ENCODE measurements around the gene USP6NL.
"Not testable (repeated sequence)": the region's sequence is repeated elsewhere in the genome, so short reads cannot be mapped to it uniquely, and the experiment has no call there.

Gene USP6NL

DNA sequence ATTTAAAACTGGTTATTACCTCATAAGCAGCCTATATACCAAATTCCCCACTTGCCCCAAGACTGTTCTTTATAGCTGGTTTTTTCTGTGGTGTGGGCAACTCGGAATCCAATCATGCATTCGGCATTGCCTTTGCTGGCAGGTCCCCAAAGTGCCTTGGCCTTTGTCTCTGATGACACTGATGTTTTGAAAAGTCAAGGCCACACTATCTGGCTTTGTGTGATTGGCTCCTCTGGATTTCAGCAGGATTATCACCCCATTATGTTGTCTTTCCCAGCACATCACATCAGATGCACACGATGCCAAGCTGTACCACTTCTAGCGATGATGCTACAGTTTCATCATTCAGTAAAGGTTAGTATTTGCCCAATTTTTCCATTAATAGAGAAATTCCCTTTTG lies 97.7 kb downstream of the USP6NL start:
- Mint-ChIP-seq H3K4me3 (no peak overlapping the region), H3K27me3 (ENCODE audit: low read depth) (peaks cover 30% of the 10 kb centered on the region), H3K36me3 (ENCODE audit: low read depth) (no peaks in the 10 kb centered on the region), H3K4me1 (ENCODE audit: low read depth) (peaks cover 18% of the 10 kb centered on the region), H3K27ac (no peak overlapping the region), H3K9me3 (no peaks in the 10 kb centered on the region)

DNA sequence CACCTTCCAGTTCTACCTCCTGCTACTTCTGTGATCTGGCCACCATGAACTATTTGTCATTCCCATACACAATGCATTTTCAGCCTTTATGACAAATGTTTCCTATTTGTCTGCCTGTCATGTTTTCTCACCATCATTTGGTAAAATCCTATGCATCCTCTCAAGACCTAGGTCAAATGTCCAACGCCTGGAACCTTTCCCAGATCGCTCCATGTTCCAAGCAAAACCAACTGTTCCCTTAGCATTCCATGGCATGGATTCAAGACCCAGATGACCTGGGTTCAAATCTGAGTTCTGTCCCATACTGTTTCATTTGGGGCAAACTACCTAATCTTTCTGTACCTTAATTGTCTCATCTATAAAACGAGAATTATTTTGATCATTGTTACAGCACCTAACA lies 98.9 kb downstream of the USP6NL start:
- Mint-ChIP-seq H3K27me3 (ENCODE audit: low read depth) (peaks cover 30% of the 10 kb centered on the region), H3K36me3 (ENCODE audit: low read depth) (no peaks in the 10 kb centered on the region), H3K9me3 (no peaks in the 10 kb centered on the region), H3K4me3 (no peak overlapping the region), H3K4me1 (ENCODE audit: low read depth) (peaks cover 18% of the 10 kb centered on the region), H3K27ac (no peak overlapping the region)

DNA sequence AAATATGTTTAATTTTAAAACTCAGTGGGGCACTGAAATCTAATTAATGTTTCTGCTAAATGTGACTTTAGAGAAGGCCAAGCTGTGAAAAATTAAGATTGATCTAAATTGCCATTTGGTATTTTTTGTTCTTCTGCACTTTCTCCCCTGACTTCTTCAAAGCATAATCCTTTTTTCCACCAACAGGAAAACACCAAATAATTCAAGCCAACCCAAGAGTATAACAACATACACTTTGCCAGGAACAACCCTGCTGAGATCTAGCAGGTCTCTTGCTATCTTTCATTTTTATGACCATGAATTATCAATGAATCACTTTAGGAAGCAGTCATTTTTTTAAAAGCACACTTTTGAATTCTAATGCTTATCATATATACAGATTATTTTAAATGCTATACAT lies 100.1 kb downstream of the USP6NL start:
- Mint-ChIP-seq H3K27me3 (ENCODE audit: low read depth) (peaks cover 30% of the 10 kb centered on the region), H3K27ac (no peak overlapping the region), H3K4me3 (no peak overlapping the region), H3K36me3 (ENCODE audit: low read depth) (no peaks in the 10 kb centered on the region), H3K9me3 (no peaks in the 10 kb centered on the region), H3K4me1 (ENCODE audit: low read depth) (peaks cover 7% of the 10 kb centered on the region)

DNA sequence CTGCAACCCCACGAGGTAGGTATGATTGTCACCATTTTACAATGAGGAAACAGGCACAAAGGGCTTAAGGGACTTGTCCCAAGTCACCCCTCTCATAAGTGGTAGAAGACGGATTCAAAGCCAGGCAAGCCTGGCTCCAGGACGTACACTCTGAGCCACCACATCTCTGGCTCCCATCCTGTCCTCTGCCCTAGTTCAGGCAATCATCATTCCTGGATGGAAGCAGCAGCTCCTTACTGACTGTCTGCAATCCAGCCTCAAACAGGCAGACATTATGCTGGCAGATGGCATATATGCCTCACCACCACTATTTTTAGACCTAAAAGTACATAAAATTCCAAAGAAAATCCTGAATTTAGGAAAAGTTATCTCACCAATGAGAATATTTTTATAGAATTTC lies 100.7 kb downstream of the USP6NL start:
- no peak overlapping the region for H3K4me3 Mint-ChIP-seq
- no peaks in the 10 kb centered on the region for H3K36me3 Mint-ChIP-seq (ENCODE audit: low read depth)
- peaks cover 5% of the 10 kb centered on the region for H3K4me1 Mint-ChIP-seq (ENCODE audit: low read depth)
- peaks cover 30% of the 10 kb centered on the region for H3K27me3 Mint-ChIP-seq (ENCODE audit: low read depth)
- H3K9me3 Mint-ChIP-seq = no peaks in the 10 kb centered on the region
- no peak overlapping the region for H3K27ac Mint-ChIP-seq

DNA sequence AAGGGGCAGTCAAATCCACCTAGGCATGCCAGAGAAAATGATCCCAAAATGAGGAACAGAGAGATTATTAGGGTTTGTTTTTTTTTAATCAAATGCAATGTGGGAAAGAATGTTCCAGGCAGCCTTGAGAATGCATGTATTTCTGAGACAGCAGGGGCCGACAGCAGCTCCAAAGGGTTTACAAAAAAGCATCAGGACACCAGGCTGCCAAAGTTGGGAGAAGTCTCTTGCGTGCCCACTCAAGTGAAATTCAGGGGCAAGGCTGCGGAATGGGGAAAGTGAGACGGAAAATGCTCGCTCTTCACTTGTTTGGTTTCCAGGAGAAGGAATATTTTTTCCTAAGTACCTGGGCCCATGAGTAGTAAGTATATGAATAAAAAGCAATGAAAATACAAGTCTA lies 101.2 kb downstream of the USP6NL start:
- Mint-ChIP-seq H3K36me3 (ENCODE audit: low read depth) (no peaks in the 10 kb centered on the region), H3K27me3 (ENCODE audit: low read depth) (peaks cover 27% of the 10 kb centered on the region), H3K4me1 (ENCODE audit: low read depth) (peaks cover 2% of the 10 kb centered on the region), H3K4me3 (no peak overlapping the region), H3K27ac (no peak overlapping the region), H3K9me3 (no peaks in the 10 kb centered on the region)

DNA sequence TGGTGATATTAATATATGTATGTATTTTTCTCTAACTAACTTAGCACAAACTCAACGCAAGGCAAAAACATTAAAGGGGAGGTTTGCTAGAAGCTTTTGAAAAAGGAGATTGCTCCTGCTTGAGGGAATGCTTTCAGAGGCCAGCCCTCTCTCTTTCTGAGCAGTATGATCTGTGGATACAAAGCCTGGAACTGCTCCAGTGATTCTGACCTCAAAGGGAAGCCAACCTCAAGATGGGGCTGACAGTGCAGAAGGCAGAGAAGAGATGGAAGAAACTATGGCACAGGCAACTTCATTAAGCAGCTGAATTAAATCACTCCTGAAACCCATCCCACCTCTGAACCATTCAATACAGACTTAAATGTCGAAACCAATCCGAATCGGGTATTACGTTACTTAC lies 102.4 kb downstream of the USP6NL start:
- Mint-ChIP-seq H3K27me3 (ENCODE audit: low read depth) (peaks cover 21% of the 10 kb centered on the region), H3K9me3 (no peaks in the 10 kb centered on the region), H3K27ac (no peak overlapping the region), H3K4me1 (ENCODE audit: low read depth) (peaks cover 2% of the 10 kb centered on the region), H3K4me3 (no peak overlapping the region), H3K36me3 (ENCODE audit: low read depth) (no peaks in the 10 kb centered on the region)

DNA sequence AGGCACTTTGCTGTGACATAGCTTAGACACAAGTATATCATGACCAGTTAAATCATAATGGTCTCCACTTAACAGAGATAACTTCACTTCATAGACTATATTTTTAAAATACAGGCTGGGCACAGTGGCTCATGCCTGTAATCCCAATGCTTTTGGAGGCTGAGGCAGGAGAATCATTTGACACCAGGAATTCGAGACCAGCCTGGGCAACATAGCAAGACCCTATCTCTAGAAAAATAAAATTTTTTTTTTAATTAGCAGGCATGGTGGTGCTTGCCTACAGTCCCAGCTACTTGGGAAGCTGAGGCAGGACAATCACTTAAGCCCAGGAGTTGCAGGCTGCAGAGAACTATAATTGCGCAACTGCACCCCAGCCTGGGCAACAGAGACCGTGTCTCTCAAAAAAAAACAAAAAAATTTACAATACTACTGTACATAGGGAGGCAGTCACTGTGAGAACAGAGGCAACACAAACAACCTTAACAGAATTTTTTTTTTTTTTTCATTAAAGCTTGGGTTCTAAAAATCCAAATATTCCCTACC lies 105.1 kb downstream of the USP6NL start:
- Mint-ChIP-seq H3K27ac (no peak overlapping the region), H3K9me3 (no peaks in the 10 kb centered on the region), H3K36me3 (ENCODE audit: low read depth) (no peaks in the 10 kb centered on the region), H3K4me3 (no peak overlapping the region), H3K27me3 (ENCODE audit: low read depth) (peaks cover 7% of the 10 kb centered on the region), H3K4me1 (ENCODE audit: low read depth) (peaks cover 2% of the 10 kb centered on the region)

DNA sequence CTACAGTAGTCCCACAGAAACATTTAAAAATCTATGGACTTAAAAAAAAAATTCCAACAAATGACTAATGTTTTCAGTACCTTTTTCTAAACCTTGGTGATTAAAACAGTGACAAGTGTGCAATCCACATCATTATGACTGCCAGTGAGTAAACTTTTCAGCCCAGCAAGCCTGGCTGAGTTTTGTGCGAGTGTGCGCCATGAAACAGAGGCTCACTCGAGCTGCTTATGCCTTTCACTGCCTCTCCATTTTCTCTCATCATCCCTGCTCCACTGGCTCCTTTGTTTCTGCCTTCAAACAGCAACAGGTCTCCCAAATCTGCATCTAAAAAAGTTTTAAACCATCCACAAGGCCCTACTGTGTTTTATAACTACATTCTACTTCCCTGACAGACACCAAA lies 105.8 kb downstream of the USP6NL start:
- no peak overlapping the region for H3K27ac Mint-ChIP-seq
- no peak overlapping the region for H3K4me3 Mint-ChIP-seq
- peaks cover 2% of the 10 kb centered on the region for H3K4me1 Mint-ChIP-seq (ENCODE audit: low read depth)
- peaks cover 5% of the 10 kb centered on the region for H3K27me3 Mint-ChIP-seq (ENCODE audit: low read depth)
- no peaks in the 10 kb centered on the region for H3K9me3 Mint-ChIP-seq
- H3K36me3 Mint-ChIP-seq (ENCODE audit: low read depth) = no peaks in the 10 kb centered on the region

DNA sequence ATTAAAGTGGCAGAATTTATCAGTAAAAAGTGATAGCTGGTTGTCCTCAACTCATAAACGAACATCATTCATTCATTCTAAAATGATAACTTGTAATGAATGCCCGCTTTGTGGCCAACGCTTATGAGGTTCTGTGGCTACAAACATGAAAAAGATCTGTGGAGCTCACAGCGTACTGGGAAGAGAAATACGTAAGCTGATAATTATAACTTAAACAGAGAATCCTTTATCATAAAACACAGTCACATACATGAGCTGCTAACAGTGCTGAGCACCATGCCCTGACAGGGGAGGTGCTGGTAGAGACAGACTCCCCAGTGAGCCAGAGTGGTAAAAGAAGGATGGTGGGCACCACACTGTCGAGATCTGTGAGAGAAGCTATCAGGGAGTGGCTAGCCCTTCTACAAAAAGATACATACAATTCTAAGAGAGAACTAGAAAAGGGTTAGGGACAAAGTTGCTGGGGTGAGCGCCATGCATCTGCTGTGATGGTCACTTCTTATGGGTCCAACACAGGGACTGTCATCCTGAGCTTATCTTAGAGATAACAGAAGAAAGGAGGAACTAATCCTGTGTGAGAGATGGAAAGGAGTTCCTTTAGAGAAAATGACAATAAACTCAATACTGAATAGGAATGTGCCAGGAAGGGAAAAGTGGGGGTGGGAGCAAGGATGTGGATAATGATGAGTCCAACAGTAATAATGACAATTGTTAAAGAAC lies 106.7 kb downstream of the USP6NL start:
- no peaks in the 10 kb centered on the region for H3K36me3 Mint-ChIP-seq (ENCODE audit: low read depth)
- H3K27ac Mint-ChIP-seq = no peak overlapping the region
- H3K4me1 Mint-ChIP-seq (ENCODE audit: low read depth) = peaks cover 2% of the 10 kb centered on the region
- H3K4me3 Mint-ChIP-seq = no peak overlapping the region
- peaks cover 5% of the 10 kb centered on the region for H3K27me3 Mint-ChIP-seq (ENCODE audit: low read depth)
- H3K9me3 Mint-ChIP-seq = no peaks in the 10 kb centered on the region

DNA sequence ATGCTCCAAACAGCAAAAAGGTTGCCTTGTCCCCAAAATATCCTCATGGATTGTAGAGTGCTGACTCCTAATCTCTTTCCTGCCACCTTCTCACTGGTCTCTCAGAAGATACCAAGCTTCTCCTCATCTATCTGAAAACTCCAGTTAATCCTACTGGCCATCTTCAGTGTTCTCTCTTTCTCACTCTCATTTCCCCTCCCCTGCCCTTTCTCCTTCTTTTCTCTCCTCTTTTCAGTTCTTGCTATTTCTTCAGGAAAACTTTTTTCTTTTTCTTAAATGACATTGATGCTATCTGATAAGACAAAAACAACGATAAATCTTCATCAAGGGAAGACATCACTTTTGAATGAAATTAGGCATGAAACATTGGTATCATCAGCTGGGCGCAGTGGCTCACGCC lies 109.8 kb downstream of the USP6NL start:
- Mint-ChIP-seq H3K27me3 (ENCODE audit: low read depth) (peaks cover 5% of the 10 kb centered on the region), H3K4me3 (no peak overlapping the region), H3K27ac (no peak overlapping the region), H3K4me1 (ENCODE audit: low read depth) (peaks cover 2% of the 10 kb centered on the region), H3K36me3 (ENCODE audit: low read depth) (no peaks in the 10 kb centered on the region), H3K9me3 (no peaks in the 10 kb centered on the region)

DNA sequence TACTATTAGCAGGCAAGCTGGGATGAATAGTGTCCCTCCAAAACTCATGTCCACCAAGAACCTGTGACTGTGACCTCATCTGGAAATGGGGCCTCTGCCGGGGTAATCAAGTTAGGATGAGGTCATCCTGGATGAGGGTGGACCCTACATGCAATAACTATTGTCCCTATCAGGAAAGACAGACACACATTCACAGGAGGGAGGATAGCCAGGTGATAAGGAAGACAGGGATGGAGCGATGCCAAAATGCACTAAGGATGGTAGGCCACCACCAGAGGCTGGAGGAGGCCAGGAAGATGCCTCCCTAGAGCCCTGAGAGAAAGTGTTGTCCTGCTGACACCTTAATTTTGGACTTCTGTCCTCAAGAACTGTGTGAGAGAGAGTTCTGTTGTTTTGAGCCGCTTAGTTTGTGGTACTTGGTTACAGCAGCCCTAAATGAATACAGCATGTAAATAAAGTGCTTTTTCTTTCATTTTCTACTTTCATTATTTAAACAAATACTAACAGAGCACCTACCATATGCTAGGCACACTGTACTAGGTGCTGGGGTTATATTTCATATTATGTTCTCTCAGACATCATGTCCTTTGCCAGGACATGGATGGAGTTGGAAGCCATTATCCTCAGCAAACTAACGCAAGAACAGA lies 111.9 kb downstream of the USP6NL start:
- H3K36me3 Mint-ChIP-seq (ENCODE audit: low read depth) = no peaks in the 10 kb centered on the region
- no peak overlapping the region for H3K27ac Mint-ChIP-seq
- H3K4me1 Mint-ChIP-seq (ENCODE audit: low read depth) = no peaks in the 10 kb centered on the region
- no peak overlapping the region for H3K4me3 Mint-ChIP-seq
- H3K9me3 Mint-ChIP-seq = no peaks in the 10 kb centered on the region
- peaks cover 4% of the 10 kb centered on the region for H3K27me3 Mint-ChIP-seq (ENCODE audit: low read depth)

DNA sequence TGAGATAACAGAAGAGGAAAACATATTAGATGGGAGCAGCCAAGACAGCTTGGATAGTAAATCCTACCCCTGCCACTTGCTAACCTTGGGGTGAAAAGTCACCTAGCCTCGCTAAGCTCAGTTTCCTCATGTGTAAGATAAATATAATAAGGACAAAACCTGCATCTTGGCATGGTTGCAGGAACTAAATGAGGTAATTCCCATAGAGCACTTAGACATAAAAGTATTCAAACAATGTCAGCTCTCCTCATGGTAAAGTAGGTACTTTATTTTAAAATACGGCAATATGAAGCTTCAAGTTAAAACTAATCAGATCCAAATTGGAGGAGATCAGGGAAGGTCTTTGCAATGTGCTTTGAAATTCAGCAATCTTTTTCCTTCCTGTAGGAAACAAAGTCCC lies 113.1 kb downstream of the USP6NL start:
- no peaks in the 10 kb centered on the region for H3K27me3 Mint-ChIP-seq (ENCODE audit: low read depth)
- H3K36me3 Mint-ChIP-seq (ENCODE audit: low read depth) = no peaks in the 10 kb centered on the region
- no peak overlapping the region for H3K27ac Mint-ChIP-seq
- H3K4me1 Mint-ChIP-seq (ENCODE audit: low read depth) = no peaks in the 10 kb centered on the region
- H3K9me3 Mint-ChIP-seq = no peaks in the 10 kb centered on the region
- no peak overlapping the region for H3K4me3 Mint-ChIP-seq

DNA sequence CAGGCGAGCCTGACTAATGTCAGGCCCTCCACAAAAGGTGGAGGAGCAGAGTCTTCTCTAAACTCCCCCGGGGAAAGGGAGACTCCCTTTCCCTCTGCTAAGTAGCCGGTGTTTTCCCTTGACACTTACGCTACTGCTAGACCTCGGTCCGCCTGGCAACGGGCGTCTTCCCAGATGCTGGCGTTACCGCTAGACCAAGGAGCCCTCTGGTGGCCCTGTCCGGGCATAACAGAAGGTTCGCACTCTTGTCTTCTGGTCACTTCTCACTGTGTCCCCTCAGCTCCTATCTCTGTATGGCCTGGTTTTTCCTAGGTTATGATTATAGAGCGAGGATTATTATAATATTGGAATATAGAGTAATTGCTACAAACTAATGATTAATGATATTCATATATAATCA lies 116.5 kb downstream of the USP6NL start:
- H3K27me3 Mint-ChIP-seq (ENCODE audit: low read depth); H3K36me3 Mint-ChIP-seq (ENCODE audit: low read depth); H3K27ac Mint-ChIP-seq; H3K9me3 Mint-ChIP-seq; H3K4me1 Mint-ChIP-seq (ENCODE audit: low read depth); H3K4me3 Mint-ChIP-seq: not testable (repeated sequence)

DNA sequence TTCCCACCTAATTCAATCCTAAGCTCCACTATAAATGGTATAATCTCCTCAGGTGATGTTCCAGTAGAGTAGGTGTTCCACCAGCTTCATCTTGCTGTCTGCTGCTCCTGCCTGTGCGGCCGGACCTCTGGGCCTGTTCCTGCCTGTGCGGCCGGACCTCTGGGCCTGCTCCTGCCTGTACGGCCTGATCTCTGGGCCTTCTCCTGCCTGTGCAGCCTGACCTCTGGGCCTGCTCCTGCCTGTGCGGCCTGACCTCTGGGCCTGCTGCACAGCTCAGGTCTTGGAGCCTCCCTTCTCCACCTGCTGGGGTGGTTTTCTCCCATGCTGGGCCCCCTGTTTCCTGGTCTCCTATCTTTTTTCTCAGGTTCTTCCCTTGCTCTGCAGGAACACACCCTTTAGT lies 117.8 kb downstream of the USP6NL start:
- H3K9me3 Mint-ChIP-seq = no peaks in the 10 kb centered on the region
- H3K4me1 Mint-ChIP-seq (ENCODE audit: low read depth) = peaks cover 3% of the 10 kb centered on the region
- H3K36me3 Mint-ChIP-seq (ENCODE audit: low read depth) = no peaks in the 10 kb centered on the region
- H3K4me3 Mint-ChIP-seq = no peak overlapping the region
- H3K27ac Mint-ChIP-seq = no peak overlapping the region
- no peaks in the 10 kb centered on the region for H3K27me3 Mint-ChIP-seq (ENCODE audit: low read depth)

DNA sequence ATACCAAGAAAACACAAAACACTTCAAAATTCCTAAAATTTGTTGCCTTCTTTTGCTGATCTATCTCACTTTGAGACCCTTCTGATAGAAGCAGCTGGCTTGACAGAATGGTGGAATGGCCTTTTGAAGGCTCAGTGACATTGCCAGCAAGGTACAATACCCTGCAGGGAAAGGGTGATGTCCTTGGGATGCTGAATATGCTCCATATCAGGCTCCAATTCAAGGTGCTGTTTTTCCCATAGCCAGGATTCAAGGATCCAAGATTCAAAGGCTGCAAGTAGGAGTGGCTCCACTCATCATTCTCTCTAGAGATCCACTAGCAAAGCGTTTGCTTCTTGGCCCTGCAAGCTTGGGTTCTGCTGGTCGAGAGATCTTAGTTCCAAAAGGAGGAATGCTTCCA lies 120.4 kb downstream of the USP6NL start:
- H3K27ac Mint-ChIP-seq = no peak overlapping the region
- no peaks in the 10 kb centered on the region for H3K9me3 Mint-ChIP-seq
- peaks cover 3% of the 10 kb centered on the region for H3K4me1 Mint-ChIP-seq (ENCODE audit: low read depth)
- no peak overlapping the region for H3K4me3 Mint-ChIP-seq
- H3K36me3 Mint-ChIP-seq (ENCODE audit: low read depth) = no peaks in the 10 kb centered on the region
- no peaks in the 10 kb centered on the region for H3K27me3 Mint-ChIP-seq (ENCODE audit: low read depth)
